ENCODE measurements around the gene RGS5. TPM values are rescaled to one million over a fixed set of nuclear protein-coding genes. Genes with fewer than 3 reads are reported as not detected.

Gene RGS5
- total RNA-seq, 1 experiment from 2014 or later, result 4.7 TPM

- BruUV-seq (replicated peaks), result no TSS peak
- ChIA-PET POLR2A (ENCODE audit: low non-redundant PET) (no interaction called here), CTCF (no interaction called here)
- no peak overlapping the region for H3K4me3 ChIP-seq (ENCODE audit: low read depth, low read length, poor library complexity, severe bottlenecking)
- H3K36me3 ChIP-seq (ENCODE audit: insufficient read depth, low read length, poor library complexity, severe bottlenecking), result no peaks in the 10 kb centered on the region
- no peaks in the 10 kb centered on the region for H3K9me3 ChIP-seq (ENCODE audit: low read depth, low read length, poor library complexity, severe bottlenecking)
- no peak overlapping the region for H3K27ac ChIP-seq (ENCODE audit: low read depth, low read length, poor library complexity, severe bottlenecking)
- TF ChIP-seq EZH2 (IDR thresholded peaks at IDR 0.05; ENCODE audit: borderline replicate concordance, low read depth, low read length, poor library complexity, severe bottlenecking), result no peak
- no peak for TF ChIP-seq CTCF (conservative IDR thresholded peaks at IDR 0.05; ENCODE audit: low read depth, low read length)
- no peak for DNase-seq (ENCODE audit: low spot score)
- intact Hi-C loops (cut with micrococcal nuclease; ENCODE audit: unreplicated experiment), result no loop called here
- H3K4me1 ChIP-seq (ENCODE audit: insufficient read depth, low read length, poor library complexity, severe bottlenecking), result no peaks in the 10 kb centered on the region
- H3K27me3 ChIP-seq (replicated peaks; ENCODE audit: insufficient read depth, low read depth, low read length, poor library complexity), result no peaks in the 10 kb centered on the region
Observed at GRCh38 chr1:163211667-163212066, 9.0 kb upstream of the RGS5 start.

GRCh38 chr1:163205513-163205912 is 2.8 kb upstream of the RGS5 start:
- no TSS peak for BruUV-seq (replicated peaks)
- Histone ChIP-seq H3K9me3 (ENCODE audit: low read depth, low read length, poor library complexity, severe bottlenecking) (no peaks in the 10 kb centered on the region), H3K27me3 (replicated peaks; ENCODE audit: insufficient read depth, low read depth, low read length, poor library complexity) (no peaks in the 10 kb centered on the region), H3K36me3 (ENCODE audit: insufficient read depth, low read length, poor library complexity, severe bottlenecking) (no peaks in the 10 kb centered on the region), H3K4me3 (ENCODE audit: low read depth, low read length, poor library complexity, severe bottlenecking) (no peak overlapping the region), H3K4me1 (ENCODE audit: insufficient read depth, low read length, poor library complexity, severe bottlenecking) (no peaks in the 10 kb centered on the region), H3K27ac (ENCODE audit: low read depth, low read length, poor library complexity, severe bottlenecking) (no peak overlapping the region)
- ChIA-PET POLR2A (ENCODE audit: low non-redundant PET) (no interaction called here), CTCF (no interaction called here)
- DNase-seq (ENCODE audit: low spot score), result no peak
- TF ChIP-seq EZH2 (IDR thresholded peaks at IDR 0.05; ENCODE audit: borderline replicate concordance, low read depth, low read length, poor library complexity, severe bottlenecking) (no peak), CTCF (conservative IDR thresholded peaks at IDR 0.05; ENCODE audit: low read depth, low read length) (no peak)
- intact Hi-C loops (cut with micrococcal nuclease; ENCODE audit: unreplicated experiment), result no loop called here

- H3K36me3 ChIP-seq (ENCODE audit: insufficient read depth, low read length, poor library complexity, severe bottlenecking), result no peaks in the 10 kb centered on the region
- ChIA-PET POLR2A (ENCODE audit: low non-redundant PET) (no interaction called here), CTCF (no interaction called here)
- H3K4me1 ChIP-seq (ENCODE audit: insufficient read depth, low read length, poor library complexity, severe bottlenecking), result no peaks in the 10 kb centered on the region
- no peaks in the 10 kb centered on the region for H3K27me3 ChIP-seq (replicated peaks; ENCODE audit: insufficient read depth, low read depth, low read length, poor library complexity)
- no peak for TF ChIP-seq CTCF (conservative IDR thresholded peaks at IDR 0.05; ENCODE audit: low read depth, low read length)
- no peak for TF ChIP-seq EZH2 (IDR thresholded peaks at IDR 0.05; ENCODE audit: borderline replicate concordance, low read depth, low read length, poor library complexity, severe bottlenecking)
- BruUV-seq (replicated peaks), result no TSS peak
- no peak overlapping the region for H3K4me3 ChIP-seq (ENCODE audit: low read depth, low read length, poor library complexity, severe bottlenecking)
- no peaks in the 10 kb centered on the region for H3K9me3 ChIP-seq (ENCODE audit: low read depth, low read length, poor library complexity, severe bottlenecking)
- intact Hi-C loops (cut with micrococcal nuclease; ENCODE audit: unreplicated experiment), result no loop called here
- no peak overlapping the region for H3K27ac ChIP-seq (ENCODE audit: low read depth, low read length, poor library complexity, severe bottlenecking)
- no peak for DNase-seq (ENCODE audit: low spot score)
Observed at GRCh38 chr1:163203561-163203960, 845 bp upstream of the RGS5 start.
